ENCODE measurements around the gene KCTD4. TPM values are rescaled to one million over a fixed set of nuclear protein-coding genes. Genes with fewer than 3 reads are reported as not detected.

KCTD4 gene
- total RNA-seq, 1 donor from 2014 or later, result not detected

GRCh38 chr13:45207319-45207718 is 6.5 kb upstream of the KCTD4 start:
- DNase-seq (ENCODE audit: low spot score), result no peak
- no peak for TF ChIP-seq CTCF (IDR thresholded peaks at IDR 0.05)
- Mint-ChIP-seq H3K36me3 (ENCODE audit: low read depth) (peaks cover 13% of the 10 kb centered on the region), H3K27me3 (ENCODE audit: low read depth) (no peaks in the 10 kb centered on the region), H3K27ac (ENCODE audit: unreplicated experiment) (peak overlapping the region; percentile 85), H3K4me1 (ENCODE audit: low read depth) (peaks cover 48% of the 10 kb centered on the region), H3K4me3 (ENCODE audit: unreplicated experiment) (peak overlapping the region; percentile 48), H3K9me3 (ENCODE audit: low read depth) (no peaks in the 10 kb centered on the region)

GRCh38 chr13:45206340-45206739 is 5.5 kb upstream of the KCTD4 start:
- Mint-ChIP-seq H3K27me3 (ENCODE audit: low read depth) (no peaks in the 10 kb centered on the region), H3K27ac (ENCODE audit: unreplicated experiment) (peak overlapping the region; percentile 85), H3K9me3 (ENCODE audit: low read depth) (no peaks in the 10 kb centered on the region), H3K36me3 (ENCODE audit: low read depth) (peaks cover 11% of the 10 kb centered on the region), H3K4me1 (ENCODE audit: low read depth) (peaks cover 51% of the 10 kb centered on the region), H3K4me3 (ENCODE audit: unreplicated experiment) (no peak overlapping the region)
- TF ChIP-seq CTCF (IDR thresholded peaks at IDR 0.05), result no peak
- DNase-seq (ENCODE audit: low spot score), result no peak

- TF ChIP-seq CTCF (IDR thresholded peaks at IDR 0.05), result no peak
- H3K4me3 Mint-ChIP-seq (ENCODE audit: unreplicated experiment), result no peak overlapping the region
- H3K27me3 Mint-ChIP-seq (ENCODE audit: low read depth), result no peaks in the 10 kb centered on the region
- DNase-seq (ENCODE audit: low spot score), result no peak
- no peaks in the 10 kb centered on the region for H3K9me3 Mint-ChIP-seq (ENCODE audit: low read depth)
- H3K36me3 Mint-ChIP-seq (ENCODE audit: low read depth), result peaks cover 7% of the 10 kb centered on the region
- H3K27ac Mint-ChIP-seq (ENCODE audit: unreplicated experiment), result peak overlapping the region; percentile 23
- H3K4me1 Mint-ChIP-seq (ENCODE audit: low read depth), result peaks cover 62% of the 10 kb centered on the region
Measured at GRCh38 chr13:45205124-45205523, 4.3 kb upstream of the KCTD4 start.

- Mint-ChIP-seq H3K27ac (ENCODE audit: unreplicated experiment) (no peak overlapping the region), H3K4me3 (ENCODE audit: unreplicated experiment) (no peak overlapping the region), H3K27me3 (ENCODE audit: low read depth) (no peaks in the 10 kb centered on the region), H3K4me1 (ENCODE audit: low read depth) (peaks cover 46% of the 10 kb centered on the region), H3K9me3 (ENCODE audit: low read depth) (no peaks in the 10 kb centered on the region), H3K36me3 (ENCODE audit: low read depth) (no peaks in the 10 kb centered on the region)
- TF ChIP-seq CTCF (IDR thresholded peaks at IDR 0.05), result no peak
- no peak for DNase-seq (ENCODE audit: low spot score)
Measured at GRCh38 chr13:45199711-45200110, 1.1 kb downstream of the KCTD4 start.

GRCh38 chr13:45198924-45199323 is 1.9 kb downstream of the KCTD4 start:
- no peaks in the 10 kb centered on the region for H3K36me3 Mint-ChIP-seq (ENCODE audit: low read depth)
- no peaks in the 10 kb centered on the region for H3K9me3 Mint-ChIP-seq (ENCODE audit: low read depth)
- H3K4me3 Mint-ChIP-seq (ENCODE audit: unreplicated experiment), result no peak overlapping the region
- no peak for DNase-seq (ENCODE audit: low spot score)
- TF ChIP-seq CTCF (IDR thresholded peaks at IDR 0.05), result no peak
- H3K27ac Mint-ChIP-seq (ENCODE audit: unreplicated experiment), result no peak overlapping the region
- peaks cover 48% of the 10 kb centered on the region for H3K4me1 Mint-ChIP-seq (ENCODE audit: low read depth)
- H3K27me3 Mint-ChIP-seq (ENCODE audit: low read depth), result no peaks in the 10 kb centered on the region

Data from chondrocyte (in vitro differentiated cells).